Fibroblast of villous mesenchyme (primary cell): Measurements from ENCODE around the gene TMEM151A. TPM values are rescaled to one million over a fixed set of nuclear protein-coding genes. Genes with fewer than 3 reads are reported as not detected.
"Not testable (repeated sequence)": the region's sequence is repeated elsewhere in the genome, so short reads cannot be mapped to it uniquely, and the experiment has no call there.

Source experiments
- DNase-seq: peaks from one replicate; pipeline ENCODE4 v3.0.0-alpha.2; 2010; ENCODE audit warnings: low read depth
- H3K4me3 ChIP-seq: 2 replicates; pipeline ENCODE4 v1.5.1; 2011; ENCODE audit warnings: low read depth, mild to moderate bottlenecking, low read length
- CTCF ChIP-seq: IDR thresholded peaks from 2 replicates; pipeline ENCODE4 v1.5.1; 2012; ENCODE audit warnings: low read depth, mild to moderate bottlenecking, low read length; ENCODE audit not compliant: insufficient read depth
- total RNA-seq: library from RNA; depleted of rRNA; stranded (reverse); fragments of >200 nt; gene quantifications from 2 replicates; pipeline ENCODE4 v1.2.3, GENCODE V29; 2012

The TMEM151A gene
- total RNA-seq, 1 donor: under 0.01 TPM

GRCh38 chr11:66272596-66272995 is 19.1 kb upstream of the TMEM151A start:
- TF ChIP-seq CTCF: no peak
- DNase-seq: no peak
- H3K4me3 ChIP-seq: no peak overlapping the region

- H3K4me3 ChIP-seq: no peak overlapping the region
- TF ChIP-seq CTCF: no peak
- no peak for DNase-seq
Measured at GRCh38 chr11:66274219-66274618, 17.5 kb upstream of the TMEM151A start.

GRCh38 chr11:66275396-66275795 is 16.3 kb upstream of the TMEM151A start:
- TF ChIP-seq CTCF: no peak
- H3K4me3 ChIP-seq: no peak overlapping the region
- no peak for DNase-seq

- H3K4me3 ChIP-seq: no peak overlapping the region
- TF ChIP-seq CTCF: no peak
- no peak for DNase-seq
Measured at GRCh38 chr11:66275984-66276612, 15.6 kb upstream of the TMEM151A start.

- not testable (repeated sequence) for H3K4me3 ChIP-seq, DNase-seq
Measured at GRCh38 chr11:66276619-66277018, 15.1 kb upstream of the TMEM151A start.

GRCh38 chr11:66277064-66277463 is 14.6 kb upstream of the TMEM151A start:
- DNase-seq, H3K4me3 ChIP-seq: not testable (repeated sequence)

GRCh38 chr11:66277471-66278362 is 14.0 kb upstream of the TMEM151A start, which contains the start of gene CNIH2:
CNIH2 (plus strand) TSS chr11:66278175; CDS start chr11:66278457, 282 bp downstream.
- no peak for TF ChIP-seq CTCF
- H3K4me3 ChIP-seq: peak within 1 kb of the TSS; percentile 40
- no peak for DNase-seq
